ENCODE results near the gene PDCD5. TPM values are rescaled to one million over a fixed set of nuclear protein-coding genes. Genes with fewer than 3 reads are reported as not detected.

PDCD5 gene
- total and polyA plus RNA-seq, 2 donors (not counting 3 experiments of a cell fraction or from before 2014, with no cell fraction given) = 51.7 to 154 TPM

GRCh38 chr19:32614916-32615315 lies 33.9 kb downstream of the PDCD5 start:
- Histone ChIP-seq H3K27ac (ENCODE audit: insufficient read depth, low read depth, low read length) (no peak overlapping the region), H3K4me1 (ENCODE audit: control insufficient read depth, extremely low read depth, insufficient read depth, low read length) (no peaks in the 10 kb centered on the region), H3K9me1 (replicated peaks; ENCODE audit: control insufficient read depth, extremely low read depth, insufficient read depth, low read length) (no peaks in the 10 kb centered on the region), H4K20me1 (replicated peaks; ENCODE audit: control insufficient read depth, extremely low read depth, insufficient read depth, low read length) (no peaks in the 10 kb centered on the region), H3K9ac (replicated peaks; ENCODE audit: extremely low read depth, insufficient read depth, low read length) (no peak overlapping the region), H3K36me3 (ENCODE audit: control insufficient read depth in 2 of 2, extremely low read depth in 1 of 2, insufficient read depth in 2 of 2, low read length in 2 of 2) (peaks cover 5 to 33% of the 10 kb centered on the region in 2 experiments), H3K4me3 (replicated peaks in 1 of 3; ENCODE audit: insufficient read depth in 1 of 3, low read depth in 1 of 3, low read length in 3 of 3) (no peak overlapping the region), H3K27me3 (ENCODE audit: control insufficient read depth in 2 of 2, insufficient read depth in 2 of 2, low read length in 2 of 2) (no peaks in the 10 kb centered on the region), H3K4me2 (ENCODE audit: insufficient read depth, low read length) (no peak overlapping the region), H3K79me2 (ENCODE audit: control insufficient read depth, insufficient read depth, low read length) (no peaks in the 10 kb centered on the region), H3K9me3 (replicated peaks; ENCODE audit: control insufficient read depth, insufficient read depth, low read length) (no peaks in the 10 kb centered on the region), H2AFZ (ENCODE audit: low read depth, low read length) (no peak overlapping the region)
- ChIA-PET CTCF (interaction anchor here (1.2 to 1.3 kb wide), 2 partner anchors 15 kb away, joined by 3 to 5 read pairs; no protein-coding TSS in a partner anchor), POLR2A (no interaction called here)
- dilution Hi-C loops (cut with MboI; ENCODE audit: extremely low pct_ligation_motif_present, low sequenced_read_pairs) = no loop called here
- FAIRE-seq (no peak), DNase-seq (ENCODE audit: low read depth, low spot score) (no peak)
- TF ChIP-seq CTCF (IDR thresholded peaks at IDR 0.05; ENCODE audit: extremely low read depth in 1 of 2, insufficient read depth in 1 of 2, low read depth in 1 of 2, low read length in 2 of 2) (no peak), JUN (IDR thresholded peaks at IDR 0.05; ENCODE audit: borderline replicate concordance, insufficient read depth, insufficient read length, low read depth) (no peak)
- no TSS peak for BruUV-seq (replicated peaks)
- intact Hi-C loops (cut with micrococcal nuclease) = no loop called here

- H2AFZ ChIP-seq (ENCODE audit: low read depth, low read length) = no peak overlapping the region
- H3K27ac ChIP-seq (ENCODE audit: insufficient read depth, low read depth, low read length) = no peak overlapping the region
- no peaks in the 10 kb centered on the region for H3K9me3 ChIP-seq (replicated peaks; ENCODE audit: control insufficient read depth, insufficient read depth, low read length)
- dilution Hi-C loops (cut with MboI; ENCODE audit: extremely low pct_ligation_motif_present, low sequenced_read_pairs) (no loop called here), intact Hi-C loops (cut with micrococcal nuclease) (no loop called here)
- H3K4me1 ChIP-seq (ENCODE audit: control insufficient read depth, extremely low read depth, insufficient read depth, low read length) = no peaks in the 10 kb centered on the region
- CTCF ChIA-PET = interaction anchor here (1.2 to 1.3 kb wide), 2 partner anchors 14 to 16 kb away, joined by 3 to 5 read pairs; no protein-coding TSS in a partner anchor
- H3K36me3 ChIP-seq (ENCODE audit: control insufficient read depth in 2 of 2, extremely low read depth in 1 of 2, insufficient read depth in 2 of 2, low read length in 2 of 2) = peaks cover 5 to 34% of the 10 kb centered on the region in 2 experiments
- H3K27me3 ChIP-seq (ENCODE audit: control insufficient read depth in 2 of 2, insufficient read depth in 2 of 2, low read length in 2 of 2) = no peaks in the 10 kb centered on the region
- no peak overlapping the region for H3K4me3 ChIP-seq (replicated peaks in 1 of 3; ENCODE audit: insufficient read depth in 1 of 3, low read depth in 1 of 3, low read length in 3 of 3)
- no peak for DNase-seq (ENCODE audit: low read depth, low spot score)
- no peaks in the 10 kb centered on the region for H3K79me2 ChIP-seq (ENCODE audit: control insufficient read depth, insufficient read depth, low read length)
- FAIRE-seq = no peak
- BruUV-seq (replicated peaks) = no TSS peak
- no peaks in the 10 kb centered on the region for H3K9me1 ChIP-seq (replicated peaks; ENCODE audit: control insufficient read depth, extremely low read depth, insufficient read depth, low read length)
- no peak overlapping the region for H3K9ac ChIP-seq (replicated peaks; ENCODE audit: extremely low read depth, insufficient read depth, low read length)
- no peak for TF ChIP-seq EZH2 (IDR thresholded peaks at IDR 0.05; ENCODE audit: borderline replicate concordance, low read depth, low read length, severe bottlenecking)
- no peak for TF ChIP-seq MAX (IDR thresholded peaks at IDR 0.05; ENCODE audit: insufficient read depth, insufficient read length)
- no peak for TF ChIP-seq POLR2A (IDR thresholded peaks at IDR 0.05; ENCODE audit: low read depth, low read length)
- no peak for TF ChIP-seq CTCF (IDR thresholded peaks at IDR 0.05; ENCODE audit: extremely low read depth in 1 of 2, insufficient read depth in 1 of 2, low read depth in 1 of 2, low read length in 2 of 2)
- no peak for TF ChIP-seq JUN (IDR thresholded peaks at IDR 0.05; ENCODE audit: borderline replicate concordance, insufficient read depth, insufficient read length, low read depth)
- no peak for TF ChIP-seq GATA2 (IDR thresholded peaks at IDR 0.05; ENCODE audit: insufficient read depth, insufficient read length, low read depth, low read length)
- TF ChIP-seq MYC (IDR thresholded peaks at IDR 0.05; ENCODE audit: low read depth, low read length) = no peak
- no peak for TF ChIP-seq FOS (IDR thresholded peaks at IDR 0.05; ENCODE audit: borderline replicate concordance, insufficient read depth, low read length)
- TF ChIP-seq POLR2AphosphoS5 (IDR thresholded peaks at IDR 0.05; ENCODE audit: insufficient read depth, low read depth, low read length) = no peak
- H3K4me2 ChIP-seq (ENCODE audit: insufficient read depth, low read length) = no peak overlapping the region
- no peaks in the 10 kb centered on the region for H4K20me1 ChIP-seq (replicated peaks; ENCODE audit: control insufficient read depth, extremely low read depth, insufficient read depth, low read length)
- POLR2A ChIA-PET = no interaction called here
Measured at GRCh38 chr19:32615569-32615968, 34.6 kb downstream of the PDCD5 start.
